OCI-LY1 (cell line): Measurements from ENCODE around the gene ARHGEF12.

Experiments
- H2AFZ ChIP-seq: fragments of 200-600 bp; sonication (generic), shearing (Covaris generic); 2 replicates; pipeline ENCODE4 v1.6.0; 2014; ENCODE audit warnings: antibody characterized with exemption, mild to moderate bottlenecking, low read length
- H3F3A ChIP-seq: fragments of 200-600 bp; sonication (generic), shearing (Covaris generic); 2 replicates; pipeline ENCODE4 v1.6.0; 2014; ENCODE audit warnings: mild to moderate bottlenecking, antibody characterized with exemption, low read length, moderate library complexity; ENCODE audit not compliant: insufficient read depth
- H3K27ac ChIP-seq: fragments of 200-600 bp; sonication (generic); 2 replicates; pipeline ENCODE4 v1.5.1; 2014; ENCODE audit warnings: low read length, mixed run types, mild to moderate bottlenecking, low read depth; ENCODE audit not compliant: poor library complexity, severe bottlenecking
- H3K27me3 ChIP-seq: fragments of 200-600 bp; sonication (generic); 2 replicates; pipeline ENCODE4 v1.6.0; 2014; ENCODE audit warnings: antibody characterized with exemption, mild to moderate bottlenecking, low read length, moderate library complexity; ENCODE audit not compliant: insufficient read depth
- H3K36me3 ChIP-seq: fragments of 200-600 bp; sonication (generic); 2 replicates; pipeline ENCODE4 v1.6.1; 2014; ENCODE audit warnings: mild to moderate bottlenecking, antibody characterized with exemption, low read length, moderate library complexity, mixed read lengths; ENCODE audit not compliant: insufficient read depth
- H3K4me1 ChIP-seq: fragments of 200-600 bp; sonication (generic); 2 replicates; pipeline ENCODE4 v1.5.1; 2014; ENCODE audit warnings: mild to moderate bottlenecking, low read length, moderate library complexity; ENCODE audit not compliant: insufficient read depth, severe bottlenecking
- H3K4me2 ChIP-seq: fragments of 200-600 bp; sonication (generic), shearing (Covaris generic); 2 replicates; pipeline ENCODE4 v1.6.1; 2014; ENCODE audit warnings: low read length
- H3K4me3 ChIP-seq: fragments of 200-600 bp; sonication (generic); 2 replicates; pipeline ENCODE4 v1.5.1; 2014; ENCODE audit warnings: low read length, low read depth, mild to moderate bottlenecking, mixed read lengths; ENCODE audit not compliant: poor library complexity, severe bottlenecking
- H3K79me2 ChIP-seq: fragments of 200-600 bp; shearing (Covaris generic); 2 replicates; pipeline ENCODE4 v1.6.1; 2016; ENCODE audit warnings: mixed run types, low read length, mixed read lengths; ENCODE audit not compliant: insufficient read depth
- H3K9ac ChIP-seq: fragments of 200-600 bp; sonication (generic), shearing (Covaris generic); 2 replicates; pipeline ENCODE4 v1.6.1; 2014; ENCODE audit warnings: mild to moderate bottlenecking, low read length, mixed read lengths
- H3K9me2 ChIP-seq: fragments of 200-600 bp; sonication (generic), shearing (Covaris generic); 2 replicates; pipeline ENCODE4 v1.6.1; 2014; ENCODE audit warnings: low read depth, mild to moderate bottlenecking, low read length, mixed read lengths
- H3K9me3 ChIP-seq: fragments of 200-600 bp; shearing (Covaris generic); 2 replicates; pipeline ENCODE4 v1.6.1; 2014; ENCODE audit warnings: low read length, mixed read lengths
- H4K20me1 ChIP-seq: fragments of 200-600 bp; sonication (generic), shearing (Covaris generic); 2 replicates; pipeline ENCODE4 v1.6.0; 2016; ENCODE audit warnings: mild to moderate bottlenecking, low read length; ENCODE audit not compliant: insufficient read depth
- EZH2 ChIP-seq: fragments of 200-600 bp; sonication (generic), shearing (Covaris generic); IDR thresholded peaks from 2 replicates; pipeline ENCODE4 v1.8.0; 2017; ENCODE audit warnings: borderline replicate concordance, mixed run types, mild to moderate bottlenecking, antibody characterized with exemption, low read length, moderate library complexity, mixed read lengths
- TF ChIP-seq, protein P1 (sequence below): fragments of 200-600 bp; sonication (generic), shearing (Covaris generic); IDR thresholded peaks from 2 replicates; pipeline ENCODE4 v1.5.1; 2017; ENCODE audit warnings: mild to moderate bottlenecking, antibody characterized with exemption, low read length, moderate library complexity, mixed read lengths

Gene ARHGEF12

DNA sequence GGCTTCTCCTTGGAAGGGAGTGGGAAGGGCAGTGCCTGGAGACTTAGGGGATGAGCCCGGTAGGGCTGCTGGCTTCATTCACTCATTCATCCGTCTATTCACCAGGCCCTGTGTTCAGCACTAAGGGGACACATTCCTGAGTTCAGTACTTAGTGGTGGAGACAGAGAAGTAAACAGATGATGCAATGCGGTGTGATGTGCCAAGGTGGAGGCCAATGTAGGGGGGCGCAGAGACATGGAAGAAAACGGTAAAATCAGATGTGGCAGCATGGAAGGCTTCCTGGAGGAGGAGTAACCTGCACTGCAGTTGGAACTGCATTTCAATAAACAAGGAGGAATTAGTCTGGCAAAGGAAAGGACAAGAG, 196.6 kb downstream of the ARHGEF12 start:
- H3K27ac ChIP-seq: no peak overlapping the region
- TF ChIP-seq, protein P1, sequence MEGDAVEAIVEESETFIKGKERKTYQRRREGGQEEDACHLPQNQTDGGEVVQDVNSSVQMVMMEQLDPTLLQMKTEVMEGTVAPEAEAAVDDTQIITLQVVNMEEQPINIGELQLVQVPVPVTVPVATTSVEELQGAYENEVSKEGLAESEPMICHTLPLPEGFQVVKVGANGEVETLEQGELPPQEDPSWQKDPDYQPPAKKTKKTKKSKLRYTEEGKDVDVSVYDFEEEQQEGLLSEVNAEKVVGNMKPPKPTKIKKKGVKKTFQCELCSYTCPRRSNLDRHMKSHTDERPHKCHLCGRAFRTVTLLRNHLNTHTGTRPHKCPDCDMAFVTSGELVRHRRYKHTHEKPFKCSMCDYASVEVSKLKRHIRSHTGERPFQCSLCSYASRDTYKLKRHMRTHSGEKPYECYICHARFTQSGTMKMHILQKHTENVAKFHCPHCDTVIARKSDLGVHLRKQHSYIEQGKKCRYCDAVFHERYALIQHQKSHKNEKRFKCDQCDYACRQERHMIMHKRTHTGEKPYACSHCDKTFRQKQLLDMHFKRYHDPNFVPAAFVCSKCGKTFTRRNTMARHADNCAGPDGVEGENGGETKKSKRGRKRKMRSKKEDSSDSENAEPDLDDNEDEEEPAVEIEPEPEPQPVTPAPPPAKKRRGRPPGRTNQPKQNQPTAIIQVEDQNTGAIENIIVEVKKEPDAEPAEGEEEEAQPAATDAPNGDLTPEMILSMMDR: no peak
- TF ChIP-seq EZH2: no peak
- no peaks in the 10 kb centered on the region for H3K9me3 ChIP-seq
- H3K36me3 ChIP-seq: no peaks in the 10 kb centered on the region
- no peak overlapping the region for H3K4me3 ChIP-seq
- H4K20me1 ChIP-seq: no peaks in the 10 kb centered on the region
- H2AFZ ChIP-seq: no peak overlapping the region
- H3K9me2 ChIP-seq: no peaks in the 10 kb centered on the region
- no peak overlapping the region for H3K9ac ChIP-seq
- no peaks in the 10 kb centered on the region for H3K4me1 ChIP-seq
- H3K27me3 ChIP-seq: no peaks in the 10 kb centered on the region
- no peaks in the 10 kb centered on the region for H3K79me2 ChIP-seq
- no peaks in the 10 kb centered on the region for H3F3A ChIP-seq
- H3K4me2 ChIP-seq: no peak overlapping the region

DNA sequence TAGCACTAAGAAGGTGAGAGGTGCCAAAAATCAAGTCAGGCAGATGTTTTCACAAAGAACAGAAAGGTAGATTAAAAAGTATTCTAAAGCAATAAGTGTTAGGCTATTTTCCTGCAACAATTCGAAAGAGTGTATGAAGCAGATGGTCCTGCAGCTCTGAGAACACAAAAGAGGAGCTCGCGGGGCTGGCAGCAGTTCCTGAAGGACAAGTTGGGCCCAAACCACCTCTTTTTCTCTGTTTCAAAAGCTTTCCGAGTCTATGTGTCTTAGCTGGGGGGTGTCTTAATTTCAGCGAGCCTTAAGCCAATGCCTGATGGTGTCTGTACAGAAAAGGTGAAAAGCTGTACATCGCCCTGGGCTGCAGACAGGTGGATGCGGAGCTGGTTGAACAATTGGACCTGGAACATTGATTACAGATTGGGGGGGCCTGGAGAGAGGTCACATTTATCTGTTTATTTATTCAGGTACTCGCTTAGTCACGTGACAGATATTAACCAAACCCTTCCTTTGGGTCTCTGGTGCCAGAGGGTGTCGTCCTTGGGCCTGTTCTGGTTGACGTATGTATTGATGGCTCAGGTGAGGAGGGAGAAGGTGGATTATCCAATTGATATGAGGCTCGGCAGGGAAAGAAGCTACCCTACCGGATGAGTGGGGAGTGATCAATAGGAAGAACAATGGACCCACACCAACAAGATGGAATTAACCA, 200.0 kb downstream of the ARHGEF12 start:
- H3K4me1 ChIP-seq: no peaks in the 10 kb centered on the region
- no peaks in the 10 kb centered on the region for H3F3A ChIP-seq
- H3K36me3 ChIP-seq: no peaks in the 10 kb centered on the region
- no peak overlapping the region for H3K9ac ChIP-seq
- no peak overlapping the region for H3K4me2 ChIP-seq
- H3K27ac ChIP-seq: no peak overlapping the region
- no peaks in the 10 kb centered on the region for H3K79me2 ChIP-seq
- H3K9me2 ChIP-seq: no peaks in the 10 kb centered on the region
- no peak overlapping the region for H2AFZ ChIP-seq
- no peaks in the 10 kb centered on the region for H3K9me3 ChIP-seq
- TF ChIP-seq EZH2: no peak
- TF ChIP-seq, protein P1: no peak
- no peaks in the 10 kb centered on the region for H3K27me3 ChIP-seq
- no peaks in the 10 kb centered on the region for H4K20me1 ChIP-seq
- no peak overlapping the region for H3K4me3 ChIP-seq

DNA sequence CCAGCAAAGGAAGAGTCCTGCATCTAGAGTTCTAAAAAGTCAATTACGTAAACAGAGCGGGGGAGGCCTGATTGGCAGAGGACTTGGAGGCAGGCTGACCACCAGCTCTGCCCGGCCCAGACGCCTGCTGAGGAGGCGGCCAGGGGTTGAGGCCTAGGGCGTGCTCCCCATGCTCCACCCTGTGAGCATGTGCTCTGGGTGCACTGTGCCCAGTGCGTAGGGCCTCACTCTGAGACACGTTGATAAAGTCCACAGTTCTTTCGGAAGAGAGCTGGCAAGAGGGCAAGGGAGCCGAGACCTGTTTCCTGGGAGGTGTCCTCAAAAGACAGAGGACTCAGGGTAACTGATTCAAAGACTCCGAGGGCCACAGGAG, 200.6 kb downstream of the ARHGEF12 start:
- no peaks in the 10 kb centered on the region for H3F3A ChIP-seq
- no peaks in the 10 kb centered on the region for H3K36me3 ChIP-seq
- no peak overlapping the region for H3K27ac ChIP-seq
- no peak overlapping the region for H3K9ac ChIP-seq
- H4K20me1 ChIP-seq: no peaks in the 10 kb centered on the region
- H3K4me2 ChIP-seq: no peak overlapping the region
- no peaks in the 10 kb centered on the region for H3K4me1 ChIP-seq
- H3K9me2 ChIP-seq: no peaks in the 10 kb centered on the region
- no peak overlapping the region for H2AFZ ChIP-seq
- H3K4me3 ChIP-seq: no peak overlapping the region
- no peaks in the 10 kb centered on the region for H3K27me3 ChIP-seq
- TF ChIP-seq, protein P1: no peak
- no peak for TF ChIP-seq EZH2
- H3K79me2 ChIP-seq: no peaks in the 10 kb centered on the region
- no peaks in the 10 kb centered on the region for H3K9me3 ChIP-seq
